HG03354 (cell line): Measurements from ENCODE around the gene CELF3.
"Not testable (repeated sequence)": the region's sequence is repeated elsewhere in the genome, so short reads cannot be mapped to it uniquely, and the experiment has no call there.

ENCODE experiments used
- ATAC-seq: cut with Tn5 transposase; IDR thresholded peaks from one replicate; pipeline ENCODE4 v1.9.1; 2021; ENCODE audit warnings: mild to moderate bottlenecking; ENCODE audit not compliant: unreplicated experiment, poor library complexity, severe bottlenecking

CELF3 gene

DNA sequence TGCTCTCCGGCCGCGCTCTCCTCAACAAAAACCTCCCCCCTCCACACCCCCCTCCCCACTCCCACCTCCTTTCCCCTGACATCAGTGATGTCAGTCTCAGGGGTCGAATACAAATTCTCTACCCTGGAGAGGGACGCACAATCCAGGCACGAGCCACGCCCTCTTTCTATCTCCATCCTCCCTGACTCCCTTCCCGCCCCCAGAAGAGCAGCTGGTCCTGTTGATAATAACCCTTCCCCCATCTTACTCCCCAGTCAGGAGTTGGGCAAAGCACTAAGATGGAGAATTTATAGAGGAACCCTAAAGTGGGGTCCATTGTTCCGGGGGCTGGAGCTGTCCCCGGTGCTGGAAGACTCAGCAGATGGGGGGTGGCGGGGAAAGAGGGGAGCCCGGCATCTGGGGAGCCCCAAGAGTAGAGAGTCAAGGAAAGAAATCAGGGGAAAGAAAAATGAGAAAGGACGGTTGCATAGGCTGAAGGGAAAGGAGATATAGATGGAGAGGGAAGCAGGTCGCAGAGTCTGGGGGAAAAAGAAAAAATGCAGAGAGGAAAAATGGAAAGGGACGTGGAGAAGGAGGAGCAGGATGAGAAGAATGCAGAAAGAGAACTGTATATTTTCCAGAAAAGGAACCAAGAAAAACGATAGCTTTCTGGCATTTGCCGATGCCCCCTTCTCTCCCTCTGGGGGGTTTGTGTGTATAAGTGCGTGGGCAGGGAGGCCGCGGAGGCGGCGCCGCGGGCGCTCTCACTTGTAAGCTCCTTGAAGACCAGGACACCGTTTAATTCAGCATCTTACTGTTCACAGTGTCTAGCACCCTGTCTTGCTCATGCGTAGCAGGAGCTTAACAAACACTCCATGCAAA, at the start of gene CELF3:
CELF3 (minus strand) TSS at position 33 of the 861 bp plus-strand sequence. CDS start 783 bp downstream, outside the sequence.
- ATAC-seq: no peak

DNA sequence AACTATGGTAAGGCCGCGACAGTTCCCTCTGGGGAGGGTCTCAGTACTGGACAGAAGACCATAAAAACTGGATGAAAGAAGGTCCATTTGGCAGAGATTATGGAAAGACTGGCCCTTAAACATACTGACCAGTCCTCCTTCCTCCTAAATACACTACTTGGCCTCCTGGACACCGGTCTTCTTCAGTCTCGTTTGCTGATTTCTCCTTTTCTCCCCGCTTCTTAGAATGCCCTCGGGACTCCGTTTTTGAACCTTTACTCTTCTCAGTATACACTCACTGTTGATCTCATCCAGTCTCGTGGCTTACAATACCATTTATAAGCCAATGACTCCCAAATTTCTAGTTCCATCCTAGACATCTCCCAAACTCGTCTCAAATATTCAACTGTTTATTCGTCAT, 47.4 kb upstream of the CELF3 start:
- ATAC-seq: no peak

DNA sequence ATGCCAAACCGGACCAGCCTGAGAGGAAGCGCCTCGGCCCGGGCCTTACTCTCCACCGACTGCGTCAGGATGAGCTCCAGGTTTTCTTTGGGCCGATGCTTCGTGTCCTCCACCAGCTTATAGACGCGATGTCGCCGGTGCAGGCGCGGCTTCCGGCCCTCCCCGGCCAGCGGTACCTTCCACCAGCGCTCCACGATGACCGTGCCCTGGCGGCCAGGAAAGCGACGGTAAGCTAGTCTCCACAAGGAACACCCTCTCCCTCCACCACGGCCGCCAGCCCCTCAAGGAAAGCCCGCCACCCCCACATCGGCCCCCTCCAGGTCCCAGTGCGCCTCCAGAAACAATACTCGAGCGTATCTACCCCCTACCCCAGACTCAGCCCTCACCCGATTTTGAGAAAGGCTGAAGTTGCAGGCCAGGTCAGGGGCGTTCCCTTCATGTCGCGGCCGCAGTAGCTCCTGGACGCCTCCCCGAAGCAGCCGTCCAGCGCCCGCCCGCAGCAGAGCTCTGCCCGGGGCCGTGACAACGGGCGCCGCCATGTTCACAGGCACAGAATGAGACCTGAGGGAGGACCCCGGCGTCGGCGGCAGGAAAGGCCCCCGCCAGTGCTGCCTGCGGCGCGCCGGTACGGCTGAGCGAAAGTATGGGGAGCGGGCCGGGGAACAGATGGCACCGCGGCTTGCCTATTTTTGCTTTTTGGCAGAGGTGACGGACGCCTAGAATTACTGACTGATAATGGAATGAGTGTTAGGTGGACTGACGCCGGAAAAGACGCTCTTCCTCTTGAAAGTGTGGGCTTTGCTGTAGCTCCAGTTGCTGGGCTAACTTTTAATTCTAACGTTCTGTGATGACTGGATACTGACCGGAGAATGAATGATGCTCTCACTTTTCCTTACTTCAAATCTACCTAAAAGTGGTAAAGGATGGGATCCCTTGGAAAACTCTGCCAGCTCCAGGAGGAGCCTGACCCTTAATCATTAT, 46.6 kb upstream of the CELF3 start, which contains the start of gene MRPL9:
MRPL9 (minus strand) TSS at position 556 of the 981 bp plus-strand sequence; CDS start at position 539, 17 bp downstream.
- peak; percentile 95 for ATAC-seq

DNA sequence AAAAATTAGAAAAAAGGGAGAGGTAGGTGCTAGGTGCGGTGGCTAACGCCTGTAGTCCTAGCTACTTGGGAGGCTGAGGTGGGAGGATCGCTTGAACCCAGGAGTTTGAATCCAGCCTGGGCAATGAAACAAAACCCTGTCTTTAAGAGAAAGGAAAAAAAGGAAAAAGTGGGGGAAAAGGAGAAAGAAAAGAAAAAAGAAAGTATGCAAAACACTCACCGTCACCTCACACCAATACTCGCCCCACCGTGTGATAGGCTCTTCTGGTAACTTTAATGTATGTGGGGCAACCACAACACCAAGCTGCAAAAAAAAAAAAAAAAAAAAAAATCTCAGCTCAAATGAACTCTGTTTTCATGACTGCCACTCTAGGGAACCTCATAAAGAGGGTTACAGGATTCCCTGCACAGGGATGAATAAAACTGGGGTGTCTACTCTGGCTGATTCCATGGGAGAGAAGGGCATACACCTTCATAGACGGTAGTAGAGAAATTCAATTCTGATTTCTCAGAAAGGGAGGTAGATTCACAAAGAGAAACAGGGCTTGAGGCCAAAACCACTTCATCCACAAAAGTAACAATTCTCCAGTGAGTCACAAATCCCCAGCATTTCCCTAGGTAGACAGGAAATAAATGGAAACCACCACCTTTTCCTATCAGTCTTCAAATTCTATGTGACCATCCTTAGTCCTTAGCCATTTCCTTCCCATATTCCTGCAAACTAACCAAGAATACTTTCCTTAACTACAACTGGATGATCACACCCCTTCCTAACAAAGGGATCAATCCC, 44.2 kb upstream of the CELF3 start:
- ATAC-seq: no peak

DNA sequence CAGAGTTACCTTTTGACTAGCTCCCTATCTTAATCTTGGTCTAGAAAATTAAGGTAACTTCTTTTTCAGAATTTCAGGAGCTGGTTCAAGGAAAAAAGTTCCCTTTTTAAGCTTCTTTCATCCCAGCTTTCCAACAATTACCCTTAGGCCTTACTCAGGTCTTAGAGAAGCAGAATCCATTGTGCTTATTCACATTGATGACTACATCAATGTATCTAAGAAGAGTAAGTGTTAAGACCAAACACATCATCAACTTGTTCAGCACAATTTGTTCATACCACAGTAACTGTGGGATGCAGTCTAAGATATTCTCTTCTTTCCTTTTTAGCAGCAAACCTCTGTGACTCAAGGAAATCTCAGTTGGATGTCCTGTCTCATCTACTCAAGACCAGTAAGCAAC, 42.6 kb upstream of the CELF3 start:
- ATAC-seq: no peak

DNA sequence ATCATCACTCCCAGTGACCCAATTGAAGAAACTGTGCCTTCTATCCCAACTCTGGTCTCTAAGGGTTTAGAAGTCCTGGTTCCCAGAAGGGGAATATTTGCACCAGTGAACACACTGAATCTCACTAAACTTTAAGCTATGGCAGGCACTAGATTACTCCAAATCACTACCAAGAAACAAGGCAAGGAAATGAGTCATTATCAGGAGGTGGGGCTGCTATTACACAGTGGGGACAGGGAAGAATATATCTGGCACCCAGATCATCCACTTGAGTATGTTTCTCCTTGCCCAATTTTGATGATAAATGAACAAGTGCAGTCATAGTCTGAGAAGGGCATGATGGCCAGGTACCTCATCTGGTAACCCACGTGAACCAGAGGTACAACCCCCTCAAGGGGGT, 39.7 kb upstream of the CELF3 start:
- no peak for ATAC-seq

DNA sequence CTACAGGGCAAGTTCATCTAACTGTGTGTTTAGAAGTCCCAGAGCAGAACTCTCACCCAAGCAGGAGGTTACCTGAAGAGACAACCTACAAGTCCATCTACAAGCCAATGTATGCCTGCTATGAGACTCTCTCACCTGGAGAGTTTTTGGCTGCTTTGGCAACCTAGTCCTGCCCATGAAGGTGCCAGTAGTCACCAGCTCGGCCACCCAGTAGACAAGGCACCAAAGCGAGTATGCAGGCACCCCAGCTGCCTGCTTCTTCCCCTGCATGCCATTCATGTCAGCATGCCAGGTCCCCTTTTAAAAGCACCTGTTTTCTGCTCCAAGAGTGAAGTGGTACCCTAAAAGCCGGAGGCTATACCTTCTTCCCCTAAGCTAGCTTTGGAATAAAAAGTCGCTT, 24.9 kb upstream of the CELF3 start:
- no peak for ATAC-seq

DNA sequence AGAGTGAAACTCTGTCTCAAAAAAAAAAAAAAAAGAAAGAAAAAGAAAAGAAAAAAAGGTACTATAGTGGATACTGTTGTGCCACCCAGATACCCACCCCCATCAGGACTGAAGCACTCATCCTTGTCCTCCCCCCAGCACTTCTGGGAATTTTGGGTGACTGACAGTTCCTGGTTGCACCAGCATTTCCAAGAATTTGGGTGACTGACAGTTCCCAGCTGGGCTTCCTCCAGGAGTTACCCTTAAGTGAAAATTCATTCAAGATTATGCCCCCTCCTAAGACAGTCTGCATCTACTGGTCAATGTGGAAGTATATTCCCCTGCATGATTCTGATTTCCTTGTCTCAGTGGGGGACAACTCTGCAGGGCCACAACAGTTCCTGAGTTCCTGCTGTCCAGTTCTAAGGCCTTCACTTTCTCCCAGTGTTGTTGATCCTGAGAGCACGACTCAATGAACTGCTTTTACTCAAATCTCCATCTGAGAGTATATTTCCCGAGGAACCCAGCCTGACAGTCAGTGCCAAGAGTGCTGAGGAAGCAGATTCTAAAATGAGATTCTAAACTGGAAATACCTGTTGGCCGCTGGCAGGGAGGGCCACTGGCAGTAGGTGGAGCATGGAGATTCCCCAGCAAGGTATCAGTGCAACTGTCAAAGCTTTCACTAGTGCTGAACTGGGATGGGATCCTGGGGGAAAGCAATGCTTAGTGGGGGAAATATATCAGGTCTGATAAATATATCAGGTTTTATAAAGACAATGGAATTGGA, 23.2 kb upstream of the CELF3 start:
- no peak for ATAC-seq

DNA sequence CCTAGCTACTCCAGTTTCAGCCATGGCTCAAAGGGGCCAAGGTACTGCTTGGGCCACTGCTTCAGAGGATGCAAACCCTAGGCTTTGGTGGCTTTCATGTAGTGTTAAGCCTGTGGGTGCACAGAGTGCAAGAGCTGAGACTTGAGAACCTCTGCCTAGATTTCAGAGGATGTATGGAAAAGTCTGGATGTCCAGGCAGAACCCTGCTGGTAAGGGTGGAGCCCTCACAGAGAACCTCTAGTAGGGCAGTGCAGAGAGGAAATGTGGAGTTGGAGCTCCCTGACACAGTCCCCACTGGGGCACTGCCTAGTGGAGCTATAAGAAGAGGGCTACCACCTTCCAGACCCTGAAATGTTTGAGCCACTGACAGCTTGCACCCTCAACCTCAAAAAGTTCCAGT, 20.9 kb upstream of the CELF3 start:
- ATAC-seq: no peak

DNA sequence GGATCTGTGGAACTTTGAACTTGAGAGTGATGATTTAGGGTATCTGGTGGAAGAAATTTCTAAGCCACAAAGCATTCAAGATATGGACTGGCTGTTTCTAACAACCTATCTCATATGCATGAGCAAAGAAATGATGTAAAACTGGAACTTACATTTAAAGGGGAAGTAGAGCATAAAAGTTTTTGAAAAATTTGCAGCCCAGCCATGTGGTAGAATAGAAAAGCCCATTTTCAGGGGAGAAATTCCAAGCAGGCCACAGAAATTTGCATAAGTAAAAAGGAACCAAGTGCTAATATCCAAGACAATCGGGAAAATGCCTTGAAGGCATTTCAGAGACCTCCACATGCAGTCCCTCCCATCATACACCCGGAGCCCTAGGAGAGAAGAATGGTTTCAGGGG, 20.4 kb upstream of the CELF3 start:
- no peak for ATAC-seq

DNA sequence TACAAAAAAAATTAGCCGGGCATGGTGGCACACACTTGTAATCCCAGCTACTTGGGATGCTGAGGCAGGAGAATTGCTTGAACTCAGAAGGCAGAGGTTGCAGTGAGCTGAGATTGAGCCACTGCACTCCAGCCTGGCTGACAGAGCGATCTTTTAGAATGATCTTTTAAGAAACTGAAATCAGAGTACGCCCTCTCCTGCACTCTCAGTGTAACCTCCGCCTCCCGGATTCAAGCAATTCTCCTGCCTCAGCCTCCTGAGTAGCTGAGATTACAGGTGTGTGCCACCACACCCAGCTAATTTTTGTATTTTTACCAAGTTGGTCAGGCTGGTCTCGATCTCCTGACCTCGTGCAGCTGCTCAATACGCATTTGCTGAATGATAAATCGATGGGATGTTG, 17.4 kb upstream of the CELF3 start:
- not testable (repeated sequence) for ATAC-seq

DNA sequence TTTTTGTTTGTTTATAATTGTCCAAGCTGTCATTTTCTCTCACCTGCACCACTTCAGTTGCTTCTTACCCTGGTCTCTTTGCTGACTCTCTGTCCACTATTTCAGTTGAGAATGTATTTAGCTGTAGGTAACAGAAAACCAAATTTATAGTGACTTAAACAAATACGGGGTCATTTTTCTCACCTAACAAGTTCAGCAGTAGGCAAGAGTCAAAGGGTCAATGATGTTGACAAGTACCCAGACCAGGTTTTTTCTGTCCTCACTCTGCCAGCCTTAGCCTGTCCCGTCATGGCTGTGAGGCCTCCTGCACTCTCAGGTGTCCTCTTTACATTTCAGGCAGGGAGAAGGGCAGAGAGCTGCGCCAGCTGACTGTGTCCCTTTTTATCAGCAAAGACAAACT, 16.5 kb upstream of the CELF3 start:
- ATAC-seq: no peak

DNA sequence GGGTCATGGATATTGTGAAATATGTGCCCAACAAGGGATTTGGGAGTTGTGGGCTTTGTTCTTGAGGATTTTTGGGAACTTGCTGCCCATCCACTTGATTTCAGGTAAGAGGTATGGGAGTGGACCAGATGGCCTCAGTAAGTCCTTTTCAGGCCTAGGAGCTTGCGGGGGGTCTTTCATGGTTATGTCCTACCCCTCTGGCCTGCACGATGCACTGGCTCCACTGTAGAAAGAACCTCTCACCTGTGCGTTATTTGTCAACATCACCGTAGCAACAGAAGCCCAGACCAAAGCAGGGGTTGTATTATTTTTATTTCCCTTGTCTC, 13.3 kb upstream of the CELF3 start:
- no peak for ATAC-seq

DNA sequence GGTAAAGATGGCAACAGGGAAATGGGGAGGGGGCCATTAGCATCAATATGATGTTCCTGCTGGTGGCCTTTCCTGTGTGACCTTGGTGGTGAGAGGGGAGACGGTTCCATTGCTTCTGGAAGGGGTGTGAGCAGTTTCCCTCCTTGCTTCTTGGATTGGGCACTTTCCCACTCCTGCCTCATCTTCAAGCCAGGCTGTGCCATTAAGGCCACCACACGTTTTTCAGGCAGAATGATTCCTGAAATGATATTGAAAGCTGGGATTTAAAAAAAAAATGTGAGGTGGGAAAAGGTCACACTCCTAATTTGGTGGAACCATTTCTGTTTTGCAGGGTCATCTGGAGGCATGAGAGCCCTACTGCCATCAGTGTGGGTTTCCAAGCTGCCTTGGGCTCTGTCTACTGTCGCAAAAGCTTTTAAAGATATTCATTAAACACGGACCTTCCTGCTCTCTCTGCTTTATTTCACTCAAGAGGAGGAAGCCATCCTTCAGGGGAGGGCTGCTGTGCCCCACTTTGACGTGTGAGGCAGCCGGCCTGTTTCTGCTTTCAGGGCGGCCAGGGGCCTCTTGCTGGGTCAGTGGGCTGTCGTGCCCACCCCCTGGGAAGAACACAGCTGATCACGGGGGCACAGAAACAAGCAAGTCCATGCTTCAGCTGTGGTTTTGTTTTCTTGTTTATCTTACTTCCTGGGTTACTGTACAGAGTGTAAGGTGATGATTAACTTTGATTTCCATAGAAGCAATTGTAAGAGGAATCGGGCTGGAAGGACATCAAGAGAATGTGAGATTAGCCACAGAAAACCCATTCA, 12.8 kb upstream of the CELF3 start:
- ATAC-seq: no peak

DNA sequence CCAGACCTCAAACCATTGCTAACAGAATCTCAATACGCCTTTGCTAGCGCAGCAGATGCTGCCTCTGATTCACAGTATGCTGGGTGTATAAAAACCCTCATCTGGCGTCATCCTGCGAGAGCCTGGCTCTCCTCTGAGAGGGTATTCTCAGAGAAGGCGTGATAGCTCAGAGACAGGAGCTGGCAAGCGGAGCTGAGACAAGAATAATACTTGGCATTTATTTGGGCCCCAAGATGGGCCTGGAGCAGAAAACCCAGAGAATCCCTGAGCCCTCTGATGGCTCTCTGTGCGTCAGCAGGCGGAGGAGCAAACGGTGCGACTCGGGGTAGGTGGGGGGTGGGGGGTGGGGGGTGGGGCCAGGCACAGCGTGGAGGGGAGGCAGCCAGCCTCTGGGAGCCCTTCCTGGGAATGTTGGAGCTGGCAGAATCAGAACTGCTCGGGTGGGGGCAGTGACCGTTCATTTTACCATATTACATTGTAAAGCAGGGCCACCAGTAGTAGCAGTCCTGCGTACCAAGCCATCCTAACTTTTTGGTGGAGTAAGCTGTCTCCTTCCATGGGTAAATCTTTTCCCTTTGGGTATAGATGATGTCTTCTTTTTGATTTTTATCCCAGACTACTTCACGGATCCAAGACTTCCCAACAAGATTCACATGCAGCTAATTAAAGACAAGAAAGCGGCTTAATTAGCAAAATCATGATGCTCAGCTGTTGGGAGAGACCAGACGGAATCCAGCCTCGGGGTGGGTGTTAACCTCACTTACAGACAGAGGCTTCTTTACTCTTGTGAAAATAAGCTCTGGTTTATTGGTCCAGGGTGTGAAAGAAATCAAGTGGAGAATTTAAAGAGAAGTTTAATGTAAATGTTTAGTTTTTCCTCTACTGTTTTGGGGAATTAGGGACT, 11.8 kb upstream of the CELF3 start:
- no peak for ATAC-seq

DNA sequence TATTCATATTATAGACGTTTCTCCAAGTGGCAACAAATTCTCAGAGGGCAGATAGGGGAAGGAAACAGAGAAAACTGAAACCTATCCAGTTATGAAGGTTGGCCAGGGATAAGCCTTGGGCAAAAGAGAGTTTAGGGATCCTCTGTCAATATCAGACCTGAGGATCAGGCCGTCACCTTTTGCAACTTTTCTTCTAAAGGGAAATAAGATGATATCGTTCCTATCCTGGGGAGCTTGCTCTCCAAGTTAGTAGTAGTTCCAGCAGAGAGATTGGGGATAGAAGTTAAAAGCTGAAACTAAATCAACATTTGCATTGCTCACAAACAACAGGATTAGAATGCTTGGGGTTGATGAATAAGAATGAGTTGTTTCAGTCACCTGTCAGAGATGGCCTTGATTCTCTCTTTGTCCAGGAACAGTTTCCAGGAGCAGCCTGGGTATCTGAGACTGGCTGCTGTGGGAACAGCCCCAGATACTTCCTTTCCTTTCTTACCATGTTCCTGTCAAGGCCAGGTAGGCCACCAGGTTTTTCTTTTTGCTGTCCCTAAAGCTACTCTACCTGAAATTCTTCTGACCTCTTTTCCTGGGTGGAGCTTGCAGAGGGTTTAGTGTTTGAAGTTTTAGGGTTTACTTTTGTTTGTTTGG, 7.2 kb upstream of the CELF3 start:
- no peak for ATAC-seq
